Liver (tissue), 9 donors: ENCODE measurements around the gene SERPINA7. TPM values are rescaled to one million over a fixed set of nuclear protein-coding genes. Genes with fewer than 3 reads are reported as not detected.

ENCODE experiments used
- DNase-seq: peaks from one replicate; pipeline ENCODE4 v3.0.0-alpha.2; 2017; ENCODE audit warnings: low spot score
- H3K27ac ChIP-seq, 2 donors: one replicate each; pipeline ENCODE4 v1.7.0; 2013; ENCODE audit warnings: inconsistent platforms in 2 of 2, low read length in 2 of 2, control low read depth in 1 of 2, low read depth in 1 of 2, mild to moderate bottlenecking in 1 of 2
- H3K27me3 ChIP-seq, 4 donors: one replicate each; pipeline versions ENCODE4 v1.6.1 to v1.7.0; 2013; ENCODE audit warnings: low read length in 3 of 4, inconsistent platforms in 1 of 4, mild to moderate bottlenecking in 1 of 4, moderate library complexity in 1 of 4; ENCODE audit not compliant: control insufficient read depth in 4 of 4, insufficient read depth in 4 of 4
- H3K36me3 ChIP-seq, 4 donors: one replicate each; pipeline versions ENCODE4 v1.6.1 to v1.7.0; 2013; ENCODE audit warnings: low read length in 3 of 4, mild to moderate bottlenecking in 3 of 4, low read depth in 1 of 4, moderate library complexity in 1 of 4; ENCODE audit not compliant: control insufficient read depth in 4 of 4, insufficient read depth in 3 of 4
- H3K4me1 ChIP-seq, 4 donors: one replicate each; pipeline versions ENCODE4 v1.6.1 to v1.7.0; 2013; ENCODE audit warnings: low read length in 3 of 4, mild to moderate bottlenecking in 3 of 4, moderate library complexity in 1 of 4; ENCODE audit not compliant: control insufficient read depth in 4 of 4, insufficient read depth in 4 of 4
- H3K4me3 ChIP-seq, 3 donors: one replicate each; pipeline versions ENCODE4 v1.6.1 to v1.7.0; 2013; ENCODE audit warnings: low read length in 3 of 3, control low read depth in 1 of 3, low read depth in 1 of 3, mild to moderate bottlenecking in 1 of 3
- H3K9ac ChIP-seq, 2 donors: one replicate each; pipeline ENCODE4 v1.7.0; 2013; ENCODE audit warnings: low read length in 2 of 2, mild to moderate bottlenecking in 2 of 2, moderate library complexity in 2 of 2, control low read depth in 1 of 2, low read depth in 1 of 2
- H3K9me3 ChIP-seq, 4 donors: one replicate each; pipeline versions ENCODE4 v1.6.1 to v1.7.0; 2013; ENCODE audit warnings: low read length in 3 of 4; ENCODE audit not compliant: control insufficient read depth in 4 of 4
- EGR1 ChIP-seq, 2 donors: IDR thresholded peaks; 2 replicates each; pipeline ENCODE4 v1.6.1; 2016 to 2018; ENCODE audit warnings: antibody characterized with exemption in 2 of 2, low read depth in 2 of 2
- FOXA1 ChIP-seq: IDR thresholded peaks from 2 replicates; pipeline ENCODE4 v1.6.1; 2016; ENCODE audit warnings: antibody characterized with exemption
- FOXA2 ChIP-seq: IDR thresholded peaks from 2 replicates; pipeline ENCODE4 v1.6.1; 2016; ENCODE audit warnings: antibody characterized with exemption
- GABPA ChIP-seq, 2 donors: IDR thresholded peaks in 1 of 2; conservative IDR thresholded peaks in 1 of 2; 2 replicates each; pipeline ENCODE4 v1.6.1; 2016; ENCODE audit warnings: antibody characterized with exemption in 2 of 2, mild to moderate bottlenecking in 1 of 2, moderate library complexity in 1 of 2
- HNF4A ChIP-seq, 2 donors: conservative IDR thresholded peaks; 2 replicates each; pipeline ENCODE4 v1.6.1; 2016; ENCODE audit warnings: antibody characterized with exemption in 2 of 2, mild to moderate bottlenecking in 2 of 2
- HNF4G ChIP-seq: IDR thresholded peaks from 2 replicates; pipeline ENCODE4 v1.6.1; 2016; ENCODE audit warnings: antibody characterized with exemption
- JUND ChIP-seq, 2 donors: IDR thresholded peaks; 2 replicates each; pipeline ENCODE4 v1.6.1; 2016; ENCODE audit warnings: antibody characterized with exemption in 2 of 2
- NR2F2 ChIP-seq: IDR thresholded peaks from 2 replicates; pipeline ENCODE4 v1.6.1; 2016; ENCODE audit warnings: antibody characterized with exemption
- RAD21 ChIP-seq, 2 donors: IDR thresholded peaks; 2 replicates each; pipeline ENCODE4 v1.6.1; 2016; ENCODE audit warnings: antibody characterized with exemption in 2 of 2, mild to moderate bottlenecking in 2 of 2
- RXRA ChIP-seq, 2 donors: IDR thresholded peaks; 2 replicates each; pipeline ENCODE4 v1.6.1; 2017 to 2018; ENCODE audit warnings: antibody characterized with exemption in 2 of 2, mild to moderate bottlenecking in 1 of 2
- SP1 ChIP-seq: IDR thresholded peaks from 2 replicates; pipeline ENCODE4 v1.6.1; 2018; ENCODE audit warnings: antibody characterized with exemption, mild to moderate bottlenecking
- TAF1 ChIP-seq: conservative IDR thresholded peaks from 2 replicates; pipeline ENCODE4 v1.6.1; 2016; ENCODE audit warnings: antibody characterized with exemption, mild to moderate bottlenecking
- YY1 ChIP-seq: IDR thresholded peaks from 2 replicates; pipeline ENCODE4 v1.6.1; 2016; ENCODE audit warnings: antibody characterized with exemption, mild to moderate bottlenecking
- WGBS: extraction: QIAGEN DNeasy Blood & Tissue Kit; methylation state at CpG from one replicate; pipeline ENCODE4 v1.1.7; 2013; 5-methylcytosine and 5-hydroxymethylcytosine counted together
- polyA plus RNA-seq, 2 donors: library from polyadenylated mRNA; stranded (reverse) in 1 of 2; unstranded in 1 of 2; fragments of 200-250 nt in 1 of 2; fragments of >200 nt in 1 of 2; fragmentation: Nextera tagmentation in 1 of 2; extraction: Ambion mirVana in 1 of 2; gene quantifications; one replicate each; pipeline versions ENCODE4 v1.2.1 to v1.2.3, GENCODE V29; 2013 to 2015
- total RNA-seq, 2 donors: library from RNA; depleted of rRNA; stranded (reverse); fragments of >200 nt; gene quantifications; one replicate each; pipeline ENCODE4 v1.2.3, GENCODE V29; 2014
- TF ChIP-seq, protein P1 (sequence below): IDR thresholded peaks from 2 replicates; pipeline ENCODE4 v1.6.1; 2016; ENCODE audit warnings: antibody characterized with exemption, mild to moderate bottlenecking
- TF ChIP-seq, protein P2 (sequence below): IDR thresholded peaks from 2 replicates; pipeline ENCODE4 v1.6.1; 2016; ENCODE audit warnings: antibody characterized with exemption
- TF ChIP-seq, protein P3 (sequence below): IDR thresholded peaks from 2 replicates; pipeline ENCODE4 v1.6.1; 2016; ENCODE audit warnings: antibody characterized with exemption
- TF ChIP-seq, protein P4 (sequence below): IDR thresholded peaks from 2 replicates; pipeline ENCODE4 v1.6.1; 2016; ENCODE audit warnings: antibody characterized with exemption
- TF ChIP-seq, protein P5 (sequence below): fragments of 150-350 bp; IDR thresholded peaks from 2 replicates; pipeline ENCODE4 v1.5.1; 2017; ENCODE audit warnings: improper control_type of control experiment, low read depth, low read length; ENCODE audit not compliant: missing input control
- donor health status: healthy.
- donor health status: healthy.
- donor health status: healthy.
- donor health status: healthy.
- donor health status: healthy.

Gene SERPINA7
- total and polyA plus RNA-seq, 4 donors = 158 to 325 (median 203) TPM

DNA sequence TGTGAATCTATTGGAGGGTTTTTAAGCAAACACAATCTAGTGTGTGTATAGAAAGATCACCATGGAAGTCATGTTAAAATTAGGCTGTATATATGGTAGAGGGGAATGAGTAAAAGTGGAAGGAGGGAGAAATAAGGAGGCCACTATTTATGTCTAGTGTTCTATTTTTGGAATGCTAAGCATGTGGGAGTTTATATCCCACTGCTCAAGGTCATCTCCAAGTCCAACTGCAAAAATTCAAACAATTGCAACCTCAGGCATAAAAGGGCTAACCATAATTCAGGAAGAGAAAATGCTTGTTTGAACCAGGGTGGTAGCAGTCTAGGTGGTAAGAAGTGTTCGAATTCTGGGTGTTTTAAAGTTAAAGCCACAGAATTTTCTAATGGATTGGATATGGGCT, 39.2 kb downstream of the SERPINA7 start:
- WGBS = 72% methylated on average over 1 of the region's 1 CpG
- H3K4me1 ChIP-seq = peaks cover 0 to 4% (median under 1%) of the 10 kb centered on the region in 4 donors
- no peak overlapping the region for H3K27ac ChIP-seq
- no peak for DNase-seq
- H3K9me3 ChIP-seq = no peaks in the 10 kb centered on the region
- H3K9ac ChIP-seq = no peak overlapping the region
- TF ChIP-seq YY1 (no peak), NR2F2 (no peak), FOXA2 (no peak), EGR1 (IDR thresholded peaks at IDR 0.05; ENCODE audit: low read depth in 2 of 2) (no peak), HNF4A (conservative IDR thresholded peaks at IDR 0.05) (no peak), FOXA1 (no peak), GABPA (IDR thresholded peaks at IDR 0.05 in 1 of 2, conservative IDR thresholded peaks at IDR 0.05 in 1 of 2) (no peak), RAD21 (IDR thresholded peaks at IDR 0.05) (no peak), HNF4G (no peak), RXRA (IDR thresholded peaks at IDR 0.05) (no peak), JUND (IDR thresholded peaks at IDR 0.05) (no peak), SP1 (no peak), TAF1 (no peak)
- TF ChIP-seq, protein P1, sequence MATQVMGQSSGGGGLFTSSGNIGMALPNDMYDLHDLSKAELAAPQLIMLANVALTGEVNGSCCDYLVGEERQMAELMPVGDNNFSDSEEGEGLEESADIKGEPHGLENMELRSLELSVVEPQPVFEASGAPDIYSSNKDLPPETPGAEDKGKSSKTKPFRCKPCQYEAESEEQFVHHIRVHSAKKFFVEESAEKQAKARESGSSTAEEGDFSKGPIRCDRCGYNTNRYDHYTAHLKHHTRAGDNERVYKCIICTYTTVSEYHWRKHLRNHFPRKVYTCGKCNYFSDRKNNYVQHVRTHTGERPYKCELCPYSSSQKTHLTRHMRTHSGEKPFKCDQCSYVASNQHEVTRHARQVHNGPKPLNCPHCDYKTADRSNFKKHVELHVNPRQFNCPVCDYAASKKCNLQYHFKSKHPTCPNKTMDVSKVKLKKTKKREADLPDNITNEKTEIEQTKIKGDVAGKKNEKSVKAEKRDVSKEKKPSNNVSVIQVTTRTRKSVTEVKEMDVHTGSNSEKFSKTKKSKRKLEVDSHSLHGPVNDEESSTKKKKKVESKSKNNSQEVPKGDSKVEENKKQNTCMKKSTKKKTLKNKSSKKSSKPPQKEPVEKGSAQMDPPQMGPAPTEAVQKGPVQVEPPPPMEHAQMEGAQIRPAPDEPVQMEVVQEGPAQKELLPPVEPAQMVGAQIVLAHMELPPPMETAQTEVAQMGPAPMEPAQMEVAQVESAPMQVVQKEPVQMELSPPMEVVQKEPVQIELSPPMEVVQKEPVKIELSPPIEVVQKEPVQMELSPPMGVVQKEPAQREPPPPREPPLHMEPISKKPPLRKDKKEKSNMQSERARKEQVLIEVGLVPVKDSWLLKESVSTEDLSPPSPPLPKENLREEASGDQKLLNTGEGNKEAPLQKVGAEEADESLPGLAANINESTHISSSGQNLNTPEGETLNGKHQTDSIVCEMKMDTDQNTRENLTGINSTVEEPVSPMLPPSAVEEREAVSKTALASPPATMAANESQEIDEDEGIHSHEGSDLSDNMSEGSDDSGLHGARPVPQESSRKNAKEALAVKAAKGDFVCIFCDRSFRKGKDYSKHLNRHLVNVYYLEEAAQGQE = no peak
- TF ChIP-seq, protein P2, sequence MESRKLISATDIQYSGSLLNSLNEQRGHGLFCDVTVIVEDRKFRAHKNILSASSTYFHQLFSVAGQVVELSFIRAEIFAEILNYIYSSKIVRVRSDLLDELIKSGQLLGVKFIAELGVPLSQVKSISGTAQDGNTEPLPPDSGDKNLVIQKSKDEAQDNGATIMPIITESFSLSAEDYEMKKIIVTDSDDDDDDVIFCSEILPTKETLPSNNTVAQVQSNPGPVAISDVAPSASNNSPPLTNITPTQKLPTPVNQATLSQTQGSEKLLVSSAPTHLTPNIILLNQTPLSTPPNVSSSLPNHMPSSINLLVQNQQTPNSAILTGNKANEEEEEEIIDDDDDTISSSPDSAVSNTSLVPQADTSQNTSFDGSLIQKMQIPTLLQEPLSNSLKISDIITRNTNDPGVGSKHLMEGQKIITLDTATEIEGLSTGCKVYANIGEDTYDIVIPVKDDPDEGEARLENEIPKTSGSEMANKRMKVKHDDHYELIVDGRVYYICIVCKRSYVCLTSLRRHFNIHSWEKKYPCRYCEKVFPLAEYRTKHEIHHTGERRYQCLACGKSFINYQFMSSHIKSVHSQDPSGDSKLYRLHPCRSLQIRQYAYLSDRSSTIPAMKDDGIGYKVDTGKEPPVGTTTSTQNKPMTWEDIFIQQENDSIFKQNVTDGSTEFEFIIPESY = no peak
- TF ChIP-seq, protein P3, sequence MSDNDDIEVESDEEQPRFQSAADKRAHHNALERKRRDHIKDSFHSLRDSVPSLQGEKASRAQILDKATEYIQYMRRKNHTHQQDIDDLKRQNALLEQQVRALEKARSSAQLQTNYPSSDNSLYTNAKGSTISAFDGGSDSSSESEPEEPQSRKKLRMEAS = no peak
- TF ChIP-seq, protein P4, sequence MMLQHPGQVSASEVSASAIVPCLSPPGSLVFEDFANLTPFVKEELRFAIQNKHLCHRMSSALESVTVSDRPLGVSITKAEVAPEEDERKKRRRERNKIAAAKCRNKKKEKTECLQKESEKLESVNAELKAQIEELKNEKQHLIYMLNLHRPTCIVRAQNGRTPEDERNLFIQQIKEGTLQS = no peak
- TF ChIP-seq, protein P5, sequence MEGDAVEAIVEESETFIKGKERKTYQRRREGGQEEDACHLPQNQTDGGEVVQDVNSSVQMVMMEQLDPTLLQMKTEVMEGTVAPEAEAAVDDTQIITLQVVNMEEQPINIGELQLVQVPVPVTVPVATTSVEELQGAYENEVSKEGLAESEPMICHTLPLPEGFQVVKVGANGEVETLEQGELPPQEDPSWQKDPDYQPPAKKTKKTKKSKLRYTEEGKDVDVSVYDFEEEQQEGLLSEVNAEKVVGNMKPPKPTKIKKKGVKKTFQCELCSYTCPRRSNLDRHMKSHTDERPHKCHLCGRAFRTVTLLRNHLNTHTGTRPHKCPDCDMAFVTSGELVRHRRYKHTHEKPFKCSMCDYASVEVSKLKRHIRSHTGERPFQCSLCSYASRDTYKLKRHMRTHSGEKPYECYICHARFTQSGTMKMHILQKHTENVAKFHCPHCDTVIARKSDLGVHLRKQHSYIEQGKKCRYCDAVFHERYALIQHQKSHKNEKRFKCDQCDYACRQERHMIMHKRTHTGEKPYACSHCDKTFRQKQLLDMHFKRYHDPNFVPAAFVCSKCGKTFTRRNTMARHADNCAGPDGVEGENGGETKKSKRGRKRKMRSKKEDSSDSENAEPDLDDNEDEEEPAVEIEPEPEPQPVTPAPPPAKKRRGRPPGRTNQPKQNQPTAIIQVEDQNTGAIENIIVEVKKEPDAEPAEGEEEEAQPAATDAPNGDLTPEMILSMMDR = no peak
- no peaks in the 10 kb centered on the region for H3K36me3 ChIP-seq
- no peak overlapping the region for H3K4me3 ChIP-seq
- H3K27me3 ChIP-seq = no peaks in the 10 kb centered on the region
